Panc1 (cell line): ENCODE measurements around the gene SLC6A20.
"Not testable (repeated sequence)": the region's sequence is repeated elsewhere in the genome, so short reads cannot be mapped to it uniquely, and the experiment has no call there.

Experiments
- CTCF ChIP-seq: fragments of 450-650 bp; IDR thresholded peaks from 2 replicates; pipeline ENCODE4 v1.5.1; 2017; ENCODE audit warnings: mild to moderate bottlenecking
- POLR2AphosphoS5 ChIP-seq: IDR thresholded peaks from 2 replicates; pipeline ENCODE4 v1.6.1; 2012; ENCODE audit warnings: mild to moderate bottlenecking, low read depth, low read length, moderate library complexity
- REST ChIP-seq, 2 experiments: IDR thresholded peaks; 2 replicates each; pipeline ENCODE4 v1.6.1; 2011 to 2012; ENCODE audit warnings: low read depth in 2 of 2, control low read depth in 1 of 2, low read length in 1 of 2, mild to moderate bottlenecking in 1 of 2, moderate library complexity in 1 of 2; ENCODE audit not compliant: insufficient read depth in 1 of 2
- SIN3A ChIP-seq: IDR thresholded peaks from 2 replicates; pipeline ENCODE4 v1.6.1; 2012; ENCODE audit warnings: low read depth, mild to moderate bottlenecking, low read length, moderate library complexity, borderline replicate concordance; ENCODE audit not compliant: insufficient read depth
- TCF7L2 ChIP-seq: IDR thresholded peaks from 2 replicates; pipeline ENCODE4 v1.6.1; 2011; ENCODE audit warnings: mild to moderate bottlenecking, low read depth, low read length, inconsistent platforms

GRCh38 chr3:45749036-45749600, 47.2 kb downstream of the SLC6A20 start:
- TF ChIP-seq POLR2AphosphoS5; CTCF; TCF7L2; SIN3A; REST (IDR thresholded peaks at IDR 0.05; ENCODE audit: insufficient read depth in 1 of 2, low read depth in 2 of 2, low read length in 1 of 2): not testable (repeated sequence)
